SIG-M5 treated with dmso at 0.1 percent for 504 hours (cell line): ENCODE measurements around the gene NECTIN1.

Experiments used
- DNase-seq: peaks from one replicate; lab custom pipeline; 2025; ENCODE audit not compliant: unreplicated experiment; lab: John Stamatoyannopoulos, UW

NECTIN1 gene

GRCh38 chr11:119734788-119735187 lies 5.8 kb upstream of the NECTIN1 start:
- no peak for DNase-seq

- DNase-seq: no peak
These were observed 1.9 kb upstream of the NECTIN1 start for GRCh38 chr11:119730789-119731386.

- DNase-seq: no peak
These were observed 1.1 kb upstream of the NECTIN1 start for GRCh38 chr11:119729951-119730613.

GRCh38 chr11:119729581-119729927 lies 554 bp upstream of the NECTIN1 start:
- DNase-seq: no peak

GRCh38 chr11:119728211-119728626 lies 781 bp downstream of the NECTIN1 start:
- no peak for DNase-seq

- no peak for DNase-seq
These were observed 1.4 kb downstream of the NECTIN1 start for GRCh38 chr11:119727523-119728151.

GRCh38 chr11:119726585-119727522 lies 2.1 kb downstream of the NECTIN1 start:
- no peak for DNase-seq

GRCh38 chr11:119726150-119726553 lies 2.8 kb downstream of the NECTIN1 start:
- DNase-seq: no peak

GRCh38 chr11:119724956-119725355 lies 4.0 kb downstream of the NECTIN1 start:
- DNase-seq: no peak

GRCh38 chr11:119723952-119724325 lies 5.1 kb downstream of the NECTIN1 start:
- no peak for DNase-seq

GRCh38 chr11:119723243-119723951 lies 5.6 kb downstream of the NECTIN1 start:
- no peak for DNase-seq

GRCh38 chr11:119722281-119722794 lies 6.7 kb downstream of the NECTIN1 start:
- DNase-seq: no peak

- no peak for DNase-seq
These were observed 7.6 kb downstream of the NECTIN1 start for GRCh38 chr11:119721129-119722120.

GRCh38 chr11:119720311-119720913 lies 8.6 kb downstream of the NECTIN1 start:
- DNase-seq: no peak

GRCh38 chr11:119717839-119718534 lies 11.0 kb downstream of the NECTIN1 start:
- DNase-seq: no peak

GRCh38 chr11:119716582-119717498 lies 12.2 kb downstream of the NECTIN1 start:
- DNase-seq: no peak

- DNase-seq: no peak
These were observed 14.4 kb downstream of the NECTIN1 start for GRCh38 chr11:119714590-119714989.
